SH-SY5Y (cell line): Measurements from ENCODE around the gene CDK6.

Source experiments
- GATA2 ChIP-seq: IDR thresholded peaks from 2 replicates; pipeline ENCODE4 v1.6.1; 2011; ENCODE audit warnings: mild to moderate bottlenecking, low read depth, low read length
- GATA3 ChIP-seq: IDR thresholded peaks from 2 replicates; pipeline ENCODE4 v1.6.1; 2011; ENCODE audit warnings: low read depth, mild to moderate bottlenecking, low read length, moderate library complexity

The CDK6 gene

DNA sequence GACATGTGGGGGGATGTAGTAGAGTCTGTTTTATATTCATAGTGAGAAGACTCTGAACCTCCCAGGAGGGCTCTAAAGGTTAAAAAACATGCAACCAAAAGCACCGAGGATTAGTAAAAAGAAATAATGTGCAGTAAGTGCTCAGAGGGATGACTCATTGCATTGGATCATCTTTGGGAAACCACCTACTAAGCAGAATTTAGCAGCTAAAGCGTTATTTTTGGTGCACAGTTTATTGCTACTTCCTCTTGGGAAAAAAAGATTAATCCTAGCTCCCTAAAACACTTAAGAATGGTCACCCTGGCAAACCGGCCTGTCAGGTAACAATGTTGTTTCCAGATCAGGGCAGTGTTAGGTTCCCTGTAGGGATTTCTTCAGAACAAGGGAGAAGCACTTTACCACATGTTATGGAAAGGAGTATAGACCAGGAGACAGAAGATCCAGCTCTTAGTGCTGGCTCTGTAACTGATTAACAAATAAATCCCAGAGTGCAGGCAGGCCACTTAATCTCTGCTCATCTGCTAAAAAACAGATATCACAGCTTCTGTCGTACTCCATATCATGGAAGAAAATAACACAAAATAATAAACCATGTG, 201.4 kb downstream of the CDK6 start:
- TF ChIP-seq GATA2 (peak; percentile 74), GATA3 (peak; percentile 78; the same call in 1 of the 2 replicates)

DNA sequence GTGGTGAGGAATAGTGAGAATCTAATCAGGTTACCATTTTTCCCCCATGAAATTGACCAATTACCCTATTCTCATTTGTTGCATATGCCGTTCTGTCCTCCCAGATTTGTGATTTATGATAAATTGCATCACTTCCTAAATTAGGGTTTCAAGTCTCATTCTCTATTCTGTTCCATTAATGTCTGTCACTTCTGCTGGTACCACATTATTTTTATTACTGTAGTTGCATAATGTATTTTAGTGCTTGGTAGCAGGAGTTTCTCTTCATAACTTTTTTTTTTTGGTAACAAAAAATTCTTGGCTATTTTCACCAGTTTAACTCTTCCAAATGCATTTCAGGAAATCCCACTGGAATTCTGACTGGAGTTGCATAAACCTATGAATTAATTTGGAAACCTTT, 202.2 kb downstream of the CDK6 start:
- TF ChIP-seq GATA2 (no peak), GATA3 (no peak)

DNA sequence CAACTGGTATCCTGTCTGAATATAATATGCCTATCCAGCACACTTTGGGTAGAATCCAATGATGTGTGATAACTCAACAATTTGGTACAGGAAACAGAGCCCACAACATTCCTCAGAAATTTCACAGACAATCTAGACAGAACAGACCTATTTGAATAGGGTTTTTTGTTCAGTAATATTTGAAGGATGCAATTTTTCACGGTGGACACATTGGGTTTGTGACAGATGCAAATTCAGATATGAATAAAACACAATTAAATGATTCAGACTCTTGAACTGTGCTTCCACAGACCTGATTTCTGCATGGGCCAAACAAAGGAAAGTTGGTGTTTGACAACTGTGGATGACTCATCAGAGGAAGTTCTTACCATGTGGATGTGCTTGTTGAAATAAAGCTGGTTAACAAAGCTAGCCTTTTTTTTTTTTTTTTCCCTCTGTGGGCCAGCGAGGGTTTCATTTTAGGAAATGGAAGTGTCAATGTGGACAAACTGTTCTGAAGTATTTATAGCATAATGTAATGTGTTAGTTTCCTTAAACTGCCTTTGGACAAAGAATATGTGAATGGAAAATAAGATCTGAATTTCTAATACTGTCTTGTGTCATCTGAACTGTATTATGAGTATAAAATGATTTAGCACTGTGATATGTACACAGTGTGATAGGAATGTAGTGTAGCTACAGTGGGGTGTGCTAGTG, 203.0 kb downstream of the CDK6 start:
- TF ChIP-seq GATA3: 0 out of 2 replicates have a peak, but pooled peaks have one; percentile 37
- no peak for TF ChIP-seq GATA2

DNA sequence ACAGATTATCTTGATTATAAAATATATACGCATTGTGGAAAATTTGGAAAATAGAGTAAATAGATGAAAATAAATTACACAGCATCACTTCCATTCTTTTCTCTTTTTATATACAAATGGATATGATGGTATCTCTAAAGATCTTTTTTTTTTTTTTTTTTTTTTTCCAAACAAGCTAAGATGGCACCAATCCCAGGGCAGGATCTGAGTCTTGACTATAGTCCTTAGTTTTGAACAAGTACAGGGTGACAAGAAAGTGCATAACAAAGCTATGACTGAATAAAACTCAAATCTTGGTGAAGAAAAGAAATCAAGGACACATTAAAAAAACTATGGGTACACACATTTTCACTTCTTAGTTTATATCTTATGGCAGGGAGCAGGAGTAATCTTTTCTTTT, 203.6 kb downstream of the CDK6 start:
- no peak for TF ChIP-seq GATA2
- TF ChIP-seq GATA3: no peak

DNA sequence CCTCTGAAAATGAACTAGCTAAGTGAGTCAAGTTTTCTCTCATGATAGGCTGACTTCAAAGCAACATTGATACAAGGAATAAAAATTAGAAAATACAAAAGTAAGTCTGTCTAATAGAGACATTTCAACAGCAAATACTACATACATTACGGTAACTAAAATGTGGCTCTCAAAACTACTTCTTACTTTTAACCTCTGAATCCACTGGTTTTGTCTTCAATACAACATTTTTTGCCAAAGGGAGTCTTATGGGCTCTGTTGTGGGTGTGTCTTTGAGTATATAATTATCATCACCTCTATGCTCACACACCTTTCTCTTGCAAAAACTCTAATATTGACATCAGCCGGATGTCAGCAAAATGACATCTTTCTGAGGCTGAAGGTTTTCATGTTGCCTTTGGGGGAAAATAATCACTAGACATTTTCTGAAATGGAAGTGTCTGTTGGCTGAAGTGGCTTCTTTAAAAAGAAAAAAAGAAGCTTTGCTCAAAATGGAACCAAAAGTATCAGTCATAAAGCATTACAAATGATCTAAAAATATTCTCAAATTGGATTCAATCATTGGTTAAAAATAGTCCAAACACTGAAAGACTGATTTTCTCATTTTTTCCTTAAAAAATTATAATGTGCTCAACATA, 204.4 kb downstream of the CDK6 start:
- TF ChIP-seq GATA2: no peak
- no peak for TF ChIP-seq GATA3

DNA sequence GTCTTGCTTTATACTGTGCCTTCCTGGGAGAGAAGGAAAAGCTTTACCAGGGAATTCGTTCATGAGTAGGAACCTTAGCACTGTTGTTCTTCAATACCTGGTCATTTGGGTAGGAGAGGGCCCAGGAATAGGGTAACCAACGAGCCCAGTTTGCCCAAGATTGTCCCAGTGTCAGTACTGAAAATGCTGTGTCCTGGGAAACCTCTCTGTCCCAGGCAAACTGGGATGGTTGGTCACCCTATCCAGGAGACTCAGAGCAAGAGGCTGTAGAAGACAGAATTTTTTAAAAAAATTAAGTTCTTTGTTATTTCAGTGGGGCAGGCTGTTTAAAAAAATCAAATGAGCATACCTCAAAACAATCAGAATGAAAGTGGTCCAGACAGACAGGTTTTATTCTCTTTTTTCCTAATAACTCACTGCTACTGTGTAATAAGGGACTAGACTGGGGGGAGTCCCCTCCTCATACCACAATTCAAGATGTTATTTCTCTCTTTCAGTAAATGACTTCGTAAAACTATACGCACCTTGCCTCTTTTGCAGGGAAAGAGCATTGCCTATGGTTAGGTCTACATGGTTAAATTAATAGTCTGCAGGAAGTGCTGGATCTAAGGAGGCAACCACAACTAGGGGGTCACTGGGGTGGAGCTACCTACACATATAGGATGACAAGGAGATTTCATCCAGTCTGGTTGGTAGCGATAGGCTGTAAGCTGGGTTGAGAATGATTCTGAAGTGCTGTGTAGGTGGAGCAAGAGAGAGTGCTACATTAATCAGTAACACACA, 205.1 kb downstream of the CDK6 start:
- TF ChIP-seq GATA2: no peak
- no peak for TF ChIP-seq GATA3

DNA sequence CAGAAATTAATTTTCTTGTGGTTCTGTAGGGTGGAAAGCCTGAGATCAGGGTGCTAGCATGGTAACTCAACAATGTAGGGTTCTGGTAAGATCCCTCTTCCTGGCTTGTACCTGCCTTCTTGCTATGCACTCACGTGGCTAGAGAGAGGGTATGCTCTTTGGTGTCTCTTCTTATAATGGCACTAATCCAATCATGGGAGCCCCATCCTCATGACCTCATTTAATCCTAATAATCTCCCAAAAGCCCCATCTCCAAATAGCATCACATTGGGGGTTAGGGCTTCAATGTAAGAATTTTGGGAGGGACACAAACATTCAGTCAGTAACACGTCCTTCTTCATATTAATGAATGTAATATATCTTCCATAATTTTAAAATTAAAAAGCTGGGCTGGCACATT, 206.6 kb downstream of the CDK6 start:
- TF ChIP-seq GATA3 (no peak), GATA2 (no peak)

DNA sequence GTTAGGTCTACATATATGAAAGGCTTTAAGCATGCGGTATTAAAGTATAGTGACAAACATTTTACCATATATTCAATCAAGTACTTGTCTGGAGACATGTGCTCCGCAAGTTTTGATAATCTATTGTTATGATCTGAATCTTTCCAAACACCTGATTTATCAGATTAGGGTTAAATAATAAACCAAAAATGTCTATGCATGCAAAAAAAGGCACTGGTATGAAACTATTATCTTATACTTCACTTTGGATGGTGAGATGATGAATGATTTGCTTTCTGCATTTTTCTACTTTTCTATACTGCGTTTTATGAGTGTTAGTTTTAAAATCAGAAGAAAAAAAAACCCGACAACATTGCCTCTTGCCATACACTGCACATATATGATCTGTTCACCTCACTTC, 208.4 kb downstream of the CDK6 start:
- TF ChIP-seq GATA3 (no peak), GATA2 (no peak)

DNA sequence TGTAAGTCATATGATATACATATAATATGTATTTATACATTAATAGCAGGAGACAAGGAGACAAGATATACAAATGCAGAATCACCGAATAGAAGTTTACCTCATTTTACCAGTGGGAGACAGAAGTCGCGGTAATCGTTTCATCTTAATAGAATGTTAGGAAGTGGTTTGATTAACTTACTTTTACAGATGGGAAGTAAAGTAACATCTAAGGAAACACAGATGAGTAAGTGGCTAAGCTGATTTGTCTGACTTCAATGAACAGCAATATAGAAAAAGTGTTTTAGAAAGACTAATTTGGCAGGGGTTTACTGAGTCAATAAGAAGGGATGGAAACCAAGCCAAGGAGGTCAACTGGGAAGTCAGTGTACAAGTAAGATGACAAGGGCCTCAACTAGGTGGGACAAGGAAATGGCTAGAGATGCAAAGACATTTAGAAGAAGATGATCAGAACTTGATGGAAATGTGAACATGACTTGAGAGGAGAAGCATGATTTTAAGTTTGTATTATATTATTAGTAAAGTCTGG, 210.0 kb downstream of the CDK6 start:
- TF ChIP-seq GATA3 (no peak), GATA2 (no peak)

DNA sequence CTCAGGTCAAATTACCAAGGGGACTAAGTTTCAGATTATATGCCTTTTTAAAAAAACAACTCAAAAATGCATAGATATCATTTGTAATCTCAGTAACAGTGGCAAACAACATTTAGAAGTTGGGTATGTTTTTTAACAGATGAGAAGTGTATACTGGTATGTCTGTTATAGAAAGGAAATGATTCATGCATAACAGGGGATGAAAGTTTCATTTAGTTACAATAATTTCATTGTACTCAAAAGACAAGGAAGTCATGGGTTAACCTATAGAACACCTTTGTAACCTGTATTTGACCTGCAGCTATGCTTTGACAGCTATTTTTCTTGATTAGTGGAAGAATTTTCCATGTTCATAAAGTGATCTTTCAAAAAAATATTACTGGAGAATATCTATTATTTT, 210.8 kb downstream of the CDK6 start:
- TF ChIP-seq GATA2 (no peak), GATA3 (no peak)

DNA sequence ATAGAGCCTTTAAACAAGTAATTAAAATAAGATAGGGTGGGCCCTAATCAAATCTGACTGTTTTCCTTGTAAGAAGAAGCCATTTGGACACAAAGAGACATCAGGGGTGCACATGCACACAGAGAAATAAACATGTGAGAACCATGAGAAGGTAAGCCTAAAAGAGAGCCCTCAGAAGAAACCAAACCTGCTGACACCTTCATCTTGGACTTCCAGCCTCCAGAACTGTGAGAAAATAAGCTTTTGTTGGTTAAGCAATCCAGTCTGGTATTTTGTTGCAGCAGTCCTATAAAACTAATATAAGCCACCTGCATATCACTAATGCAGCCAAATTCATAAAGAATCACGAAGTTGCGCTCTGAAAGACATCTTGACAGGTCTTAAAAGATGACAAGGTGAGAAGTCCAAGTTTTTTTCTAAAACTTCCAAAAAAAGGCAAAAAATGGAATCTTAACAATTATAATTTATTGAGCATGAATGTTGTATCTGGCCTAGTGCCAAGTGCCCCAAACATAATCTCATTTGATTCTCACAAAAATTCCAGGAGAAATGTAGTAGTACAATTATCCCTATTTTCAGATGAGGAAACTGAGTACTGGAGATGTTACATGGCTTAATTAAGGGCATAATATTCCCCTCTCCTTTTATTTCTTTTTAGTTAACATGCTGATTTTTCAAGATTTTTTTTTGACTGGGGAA, 211.9 kb downstream of the CDK6 start:
- no peak for TF ChIP-seq GATA3
- TF ChIP-seq GATA2: no peak

DNA sequence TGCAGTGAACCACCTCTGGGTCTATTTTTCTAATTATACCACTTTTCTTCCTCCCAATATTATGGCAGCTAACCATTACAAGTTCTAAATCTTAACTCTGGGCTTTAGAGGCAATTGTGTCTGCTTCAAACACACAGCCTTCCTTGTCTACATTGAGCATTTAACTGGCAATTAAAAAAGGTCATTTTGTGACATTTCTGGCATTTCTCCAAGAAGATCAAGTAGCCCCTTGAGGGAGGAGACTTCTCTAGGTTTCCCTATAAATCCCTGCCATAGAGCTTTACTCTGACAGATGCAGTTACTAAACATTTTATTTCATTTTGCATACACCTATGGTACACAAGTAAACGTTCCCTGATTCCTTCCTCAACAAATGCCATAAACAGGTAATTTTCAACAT, 212.8 kb downstream of the CDK6 start:
- no peak for TF ChIP-seq GATA2
- TF ChIP-seq GATA3: no peak

DNA sequence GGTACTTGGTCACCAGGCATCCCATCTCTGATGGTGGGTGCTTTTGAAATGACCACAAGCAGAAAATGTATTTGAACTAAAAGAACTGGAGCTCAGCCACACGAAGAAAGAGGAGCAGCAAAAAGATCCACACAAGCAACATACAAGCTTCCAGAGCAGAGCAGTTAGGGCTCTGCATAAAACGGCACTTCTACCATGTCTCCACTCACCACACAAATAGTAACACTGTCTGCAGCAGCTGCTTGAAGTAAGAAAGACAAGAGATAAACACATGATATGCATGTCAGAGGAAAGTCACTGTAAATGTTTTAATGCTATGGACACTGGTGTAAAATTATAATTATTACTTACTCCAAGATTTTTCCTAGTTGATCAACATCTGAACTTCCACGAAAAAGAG, 213.7 kb downstream of the CDK6 start:
- no peak for TF ChIP-seq GATA3
- no peak for TF ChIP-seq GATA2

DNA sequence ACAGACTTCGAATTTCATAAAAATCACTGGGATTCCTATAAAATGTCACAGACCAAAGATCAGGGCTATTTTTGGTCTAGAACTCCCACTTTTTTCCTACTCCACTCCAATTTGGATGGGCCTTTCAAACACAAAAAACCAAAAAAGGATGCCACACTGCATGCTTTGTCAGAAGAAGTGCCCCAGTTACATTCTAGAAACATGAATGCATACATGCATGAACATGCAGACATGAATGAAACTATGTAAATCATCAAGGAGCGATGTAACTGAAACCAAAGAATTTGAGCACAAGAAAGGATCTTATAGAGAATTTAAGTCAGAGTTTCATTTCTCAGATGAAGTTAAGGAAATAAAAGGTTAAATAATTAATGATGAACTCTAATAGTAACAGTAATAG, 214.3 kb downstream of the CDK6 start:
- TF ChIP-seq GATA2 (no peak), GATA3 (no peak)
